ENCODE results near the gene NR4A3.

Gene NR4A3

DNA sequence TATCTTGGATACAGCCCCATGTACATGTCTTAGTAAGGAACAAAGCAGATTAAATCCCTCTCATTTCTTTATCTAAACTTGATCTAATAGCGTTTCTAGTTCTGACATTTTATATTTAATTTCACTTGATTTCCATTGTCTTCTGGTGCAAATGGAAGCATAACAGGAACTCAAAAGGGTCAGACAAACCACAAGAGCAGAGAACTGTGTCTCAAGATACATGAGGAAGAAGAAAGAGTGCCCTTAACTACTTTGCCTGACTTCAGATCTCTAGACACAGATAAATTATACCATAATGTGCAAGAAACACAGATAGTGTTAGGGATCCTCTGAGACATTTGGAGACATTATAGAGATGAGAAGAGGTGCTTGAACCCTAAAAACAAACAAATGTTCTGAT, 64.1 kb downstream of the NR4A3 start:
- no peak for DNase-seq

DNA sequence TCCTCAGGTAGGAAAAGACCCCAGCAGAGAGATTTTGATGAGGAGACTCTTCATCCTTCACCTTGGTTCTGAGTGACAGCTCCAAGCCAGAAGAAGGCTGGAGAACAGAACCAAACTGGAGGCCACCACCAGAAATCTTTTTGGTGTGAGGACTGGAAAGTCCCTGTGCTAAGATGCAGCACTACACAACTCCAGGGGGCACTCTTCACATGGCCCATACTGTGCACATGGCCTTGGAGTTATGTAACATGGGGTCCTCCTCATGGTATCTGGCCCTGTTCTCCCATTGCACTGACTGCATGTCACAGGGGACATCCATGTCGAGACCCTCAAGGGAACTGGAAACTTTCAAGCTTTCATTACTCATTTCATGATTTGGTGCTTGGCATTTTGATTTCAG, 67.4 kb downstream of the NR4A3 start:
- DNase-seq, result no peak

DNA sequence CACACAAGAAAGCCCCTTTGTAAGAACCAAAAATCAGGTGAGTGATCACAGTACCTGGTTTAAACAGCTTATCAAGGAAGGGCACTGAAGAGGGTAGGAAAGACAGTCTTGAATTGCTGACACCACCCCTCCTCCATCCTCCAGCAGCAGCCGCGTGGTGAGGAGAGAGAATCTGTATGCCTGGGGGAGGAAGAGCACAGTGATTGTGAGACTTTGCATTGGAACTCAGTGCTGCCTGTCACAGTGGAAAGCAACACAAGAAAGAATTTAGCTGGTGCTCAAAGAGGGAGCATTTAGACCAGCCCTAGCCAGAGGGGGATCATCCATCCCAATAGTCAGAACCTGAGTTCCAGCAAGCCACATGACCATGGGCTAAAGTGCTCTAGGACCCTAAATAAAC, 73.1 kb downstream of the NR4A3 start:
- no peak for DNase-seq

DNA sequence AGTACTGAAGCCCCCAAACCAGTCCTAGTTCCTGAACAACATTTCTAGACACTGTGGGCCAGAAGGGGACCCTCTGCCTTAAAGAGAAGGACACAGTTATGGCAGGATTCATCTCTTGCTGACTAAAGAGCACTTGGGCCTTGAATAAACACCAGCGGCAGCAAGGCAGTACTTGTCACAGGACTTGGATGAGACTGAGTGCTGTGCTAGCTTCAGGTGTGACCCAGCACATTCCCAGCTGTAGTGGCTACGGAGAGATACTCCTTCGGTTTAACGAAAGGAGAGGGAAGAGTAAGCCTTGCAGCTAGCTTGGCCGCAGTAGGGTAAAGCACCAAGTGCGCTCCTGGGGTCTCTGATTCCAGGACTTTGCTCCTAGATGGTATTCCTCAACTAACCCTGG, 73.8 kb downstream of the NR4A3 start:
- no peak for DNase-seq

DNA sequence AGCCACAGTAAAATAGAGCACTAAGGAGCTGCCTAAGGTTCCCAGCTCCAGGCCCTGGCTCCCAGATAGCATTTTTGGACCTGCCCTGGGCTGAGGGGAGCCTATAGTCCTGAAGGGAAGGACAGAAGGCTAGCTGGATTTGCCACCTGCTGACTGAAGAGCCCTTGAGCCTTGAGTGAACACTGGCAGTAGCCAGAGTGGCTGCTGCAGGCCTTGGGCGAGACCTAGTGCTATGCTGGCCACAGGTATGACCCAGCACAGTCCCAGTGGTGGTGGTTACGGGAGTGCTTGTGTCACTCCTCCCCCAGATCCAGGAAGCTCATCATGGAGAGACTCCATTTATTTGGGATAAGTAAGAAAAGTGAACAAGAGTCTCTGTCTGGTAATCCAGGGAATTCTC, 74.4 kb downstream of the NR4A3 start:
- DNase-seq, result no peak

DNA sequence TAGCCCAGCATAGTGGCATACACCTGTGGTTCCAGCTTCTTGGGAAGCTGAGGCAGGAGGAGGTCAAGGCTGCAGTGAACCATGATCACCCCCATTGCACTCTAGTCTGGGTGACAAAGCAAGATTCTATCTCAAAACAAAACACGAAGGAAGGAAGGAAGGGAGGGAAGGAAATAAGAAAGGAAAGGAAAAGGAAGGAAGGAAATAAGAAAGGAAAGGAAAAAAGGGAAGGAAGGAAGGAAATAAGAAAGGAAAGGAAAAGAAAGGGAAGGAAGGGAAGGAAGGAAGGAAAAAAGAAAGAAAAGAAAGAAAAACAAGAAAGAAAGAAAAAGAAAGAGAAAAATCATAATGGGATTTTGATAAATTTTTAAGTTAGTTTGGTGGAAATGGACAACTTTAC, 81.7 kb downstream of the NR4A3 start:
- no peak for DNase-seq

DNA sequence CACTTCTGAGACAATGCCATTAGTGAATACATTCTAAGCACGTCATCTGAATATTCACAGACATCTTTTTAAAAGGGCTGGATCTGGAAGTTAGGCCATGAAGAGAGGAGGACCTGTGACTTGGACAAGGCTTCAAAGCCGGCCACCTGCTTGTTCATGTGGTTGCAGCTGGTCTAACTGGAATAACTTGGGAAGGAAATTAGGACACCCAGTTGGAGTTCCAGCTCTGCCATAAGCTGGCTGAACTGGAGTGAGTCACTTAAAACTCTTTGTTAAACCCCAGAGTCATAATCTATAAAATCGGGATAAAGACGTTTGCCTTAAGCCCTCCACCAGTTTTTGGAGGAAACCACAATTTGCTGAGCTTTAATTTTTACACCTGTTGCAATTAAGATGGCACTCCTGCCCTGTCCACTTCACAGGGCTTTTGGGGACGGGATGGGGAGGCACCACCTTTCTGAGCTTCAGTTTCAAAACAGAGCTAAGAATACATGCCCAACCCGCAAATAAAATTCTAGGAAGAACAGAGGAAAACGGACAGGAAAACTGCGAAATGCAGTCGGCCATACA, 84.2 kb downstream of the NR4A3 start:
- no peak for DNase-seq

DNA sequence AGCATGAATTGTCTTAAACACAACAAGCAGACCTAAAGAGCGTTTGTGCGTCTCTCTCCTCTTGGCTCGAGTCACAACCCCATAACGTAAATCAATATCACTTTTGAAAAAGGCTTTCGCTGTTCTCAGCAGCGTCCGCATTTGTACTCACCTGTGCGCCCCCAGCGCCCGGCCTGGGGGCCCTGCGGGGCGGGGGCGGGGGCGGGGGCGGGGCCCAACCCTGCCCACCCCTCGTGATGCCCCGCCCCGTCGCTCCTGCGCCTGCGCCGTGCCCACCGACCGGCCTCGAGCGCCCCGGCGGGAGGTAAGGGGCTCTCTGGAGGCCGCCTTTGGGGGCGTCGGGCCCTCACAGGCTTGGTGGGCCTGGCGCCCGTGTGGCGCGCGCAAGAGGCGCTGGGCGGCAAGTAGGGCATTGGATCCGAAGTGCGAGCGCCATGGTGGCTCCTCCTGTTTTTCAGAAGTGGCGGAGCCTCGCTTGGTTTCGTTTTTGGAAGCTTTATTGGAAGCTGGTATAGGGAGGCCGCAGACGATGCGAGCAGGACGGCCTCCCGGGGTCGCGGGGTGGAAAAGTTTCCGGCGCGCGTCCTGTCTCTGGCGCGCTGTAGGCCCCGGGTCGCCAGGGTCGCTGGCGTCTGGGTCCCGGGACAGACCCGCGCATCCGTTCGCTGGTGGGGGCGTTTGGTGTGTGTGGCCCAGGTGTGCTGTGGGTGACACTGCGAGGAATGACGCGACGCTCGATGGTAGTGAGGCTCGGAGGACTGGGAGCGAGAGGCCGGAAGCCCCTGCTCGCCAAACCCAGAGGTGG, 84.9 kb downstream of the NR4A3 start, which contains the start of gene STX17:
STX17 (plus strand) TSS at position 252 of the 805 bp plus-strand sequence. CDS start 8,586 bp downstream, outside the sequence.
- DNase-seq, result peak; percentile 83

DNA sequence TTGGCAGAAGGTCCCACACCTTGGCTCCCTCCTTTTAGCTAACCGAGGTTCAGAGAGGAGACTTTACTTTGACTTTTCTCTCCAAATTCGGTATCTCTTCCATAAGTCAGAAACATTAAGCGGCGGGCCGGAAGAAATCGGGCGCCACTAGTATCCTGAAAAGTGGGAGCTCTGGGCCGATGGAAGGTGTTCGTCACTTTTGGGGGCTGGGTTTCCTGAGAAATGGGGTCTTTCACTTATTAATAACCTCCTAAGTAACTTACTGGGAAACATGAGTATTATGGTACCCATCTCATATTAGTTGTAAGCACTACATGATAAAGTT, 85.5 kb downstream of the NR4A3 start:
- no peak for DNase-seq

DNA sequence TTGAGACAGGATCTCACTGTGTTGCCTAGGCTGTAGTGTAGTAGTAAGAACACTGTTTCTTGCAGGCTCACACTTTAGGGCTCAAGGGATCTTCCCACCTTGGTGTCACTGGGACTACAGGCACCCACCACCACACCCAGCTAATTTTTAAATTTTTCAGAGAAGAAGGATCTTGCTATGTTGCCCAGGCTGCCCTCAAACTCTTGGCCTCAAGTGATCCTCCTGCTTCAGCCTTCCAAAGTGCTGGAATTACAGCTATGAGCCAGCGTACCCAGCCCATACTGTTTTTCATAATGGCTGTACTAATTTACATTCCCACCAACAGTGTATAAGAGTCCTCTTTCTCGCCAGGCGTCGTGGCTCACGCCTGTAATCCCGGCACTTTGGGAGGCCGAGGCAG, 89.9 kb downstream of the NR4A3 start:
- no peak for DNase-seq
